Mammary epithelial cell (primary cell): ENCODE measurements around the gene FLT3.

Experiments used
- EZH2 ChIP-seq: IDR thresholded peaks from 2 replicates; pipeline ENCODE4 v1.6.1; 2012; ENCODE audit warnings: low read length, inconsistent platforms, borderline replicate concordance
- TF ChIP-seq, protein P1 (sequence below), 2 donors: IDR thresholded peaks in 1 of 2; conservative IDR thresholded peaks in 1 of 2; 2 replicates each; pipeline ENCODE4 v1.5.1; 2011 to 2012; ENCODE audit warnings: inconsistent platforms in 2 of 2, low read length in 2 of 2, mild to moderate bottlenecking in 2 of 2, control low read depth in 1 of 2, low read depth in 1 of 2; ENCODE audit not compliant: insufficient read depth in 1 of 2; ENCODE audit errors: extremely low read depth in 1 of 2

DNA sequence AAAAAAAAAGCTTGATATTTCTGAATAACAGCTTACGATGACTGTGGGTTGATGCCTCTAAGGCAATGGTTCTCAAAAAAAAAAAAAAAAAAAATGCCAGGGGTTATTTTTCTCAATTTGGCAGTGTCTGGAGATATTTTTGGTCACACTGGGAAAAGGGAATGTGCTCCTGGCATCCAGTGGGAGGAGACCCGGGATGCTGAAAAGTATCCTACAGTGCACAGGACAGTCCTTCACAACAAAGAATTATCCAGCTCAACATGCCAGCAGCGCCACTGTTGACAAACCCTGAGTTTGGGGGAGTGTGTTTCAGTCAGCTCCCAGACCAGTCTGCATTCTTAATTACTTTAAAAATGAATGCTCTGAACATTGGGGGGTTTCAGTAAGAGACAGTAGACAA lies 54.5 kb downstream of the FLT3 start:
- TF ChIP-seq, protein P1, sequence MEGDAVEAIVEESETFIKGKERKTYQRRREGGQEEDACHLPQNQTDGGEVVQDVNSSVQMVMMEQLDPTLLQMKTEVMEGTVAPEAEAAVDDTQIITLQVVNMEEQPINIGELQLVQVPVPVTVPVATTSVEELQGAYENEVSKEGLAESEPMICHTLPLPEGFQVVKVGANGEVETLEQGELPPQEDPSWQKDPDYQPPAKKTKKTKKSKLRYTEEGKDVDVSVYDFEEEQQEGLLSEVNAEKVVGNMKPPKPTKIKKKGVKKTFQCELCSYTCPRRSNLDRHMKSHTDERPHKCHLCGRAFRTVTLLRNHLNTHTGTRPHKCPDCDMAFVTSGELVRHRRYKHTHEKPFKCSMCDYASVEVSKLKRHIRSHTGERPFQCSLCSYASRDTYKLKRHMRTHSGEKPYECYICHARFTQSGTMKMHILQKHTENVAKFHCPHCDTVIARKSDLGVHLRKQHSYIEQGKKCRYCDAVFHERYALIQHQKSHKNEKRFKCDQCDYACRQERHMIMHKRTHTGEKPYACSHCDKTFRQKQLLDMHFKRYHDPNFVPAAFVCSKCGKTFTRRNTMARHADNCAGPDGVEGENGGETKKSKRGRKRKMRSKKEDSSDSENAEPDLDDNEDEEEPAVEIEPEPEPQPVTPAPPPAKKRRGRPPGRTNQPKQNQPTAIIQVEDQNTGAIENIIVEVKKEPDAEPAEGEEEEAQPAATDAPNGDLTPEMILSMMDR (conservative IDR thresholded peaks at IDR 0.05 in 1 of 2, IDR thresholded peaks at IDR 0.05 in 1 of 2; ENCODE audit: extremely low read depth in 1 of 2, insufficient read depth in 1 of 2, low read depth in 1 of 2, low read length in 2 of 2), result no peak
- TF ChIP-seq EZH2, result no peak
